HG03442 (cell line): ENCODE results near the gene SHISA7.

Experiments used
- ATAC-seq: cut with Tn5 transposase; IDR thresholded peaks from one replicate; pipeline ENCODE4 v1.9.1; 2021; ENCODE audit warnings: mild to moderate bottlenecking, moderate library complexity; ENCODE audit not compliant: unreplicated experiment

Gene SHISA7

DNA sequence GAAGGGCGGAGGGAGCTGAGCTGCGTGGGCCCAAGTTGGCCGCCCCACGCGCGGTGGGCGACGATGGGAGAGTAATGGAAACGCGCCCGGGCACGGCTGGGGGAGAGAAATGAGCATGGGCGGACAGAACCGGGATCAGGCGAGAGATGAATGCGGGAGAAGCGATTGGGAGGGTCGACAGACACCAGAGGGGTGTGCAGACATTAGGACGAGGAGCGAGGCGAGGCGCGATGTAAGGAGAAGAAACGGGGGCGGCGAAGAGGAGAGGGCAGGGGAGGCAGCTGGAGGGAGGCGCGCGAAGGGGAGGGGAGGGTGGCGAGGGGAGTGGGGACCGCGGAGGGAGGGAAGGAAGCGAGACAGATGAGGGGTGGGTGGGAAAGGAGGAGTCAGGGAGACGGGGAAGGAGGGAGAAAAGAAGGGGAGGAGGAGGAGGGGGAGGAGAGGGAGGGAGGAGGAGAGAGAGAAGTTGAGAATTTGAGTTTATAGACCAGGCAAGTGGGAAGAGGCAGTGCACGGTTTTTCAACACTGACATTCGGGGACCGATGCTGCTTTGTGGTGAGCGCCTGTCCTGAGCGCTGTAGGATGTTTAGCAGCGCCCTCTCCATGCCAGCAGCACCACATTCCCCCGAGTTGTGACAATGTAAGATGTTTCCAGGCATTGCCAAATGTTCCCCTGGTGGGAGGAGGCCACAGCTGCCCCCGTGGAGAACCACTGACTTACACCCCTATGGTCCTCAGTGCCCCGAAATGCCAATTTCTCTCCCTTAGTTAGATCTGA lies at the start of gene SHISA7:
Gene SHISA7, minus strand, starts transcription at position 256 of the 779 bp plus-strand sequence. CDS start 437 bp downstream, outside the sequence.
- ATAC-seq: no peak

DNA sequence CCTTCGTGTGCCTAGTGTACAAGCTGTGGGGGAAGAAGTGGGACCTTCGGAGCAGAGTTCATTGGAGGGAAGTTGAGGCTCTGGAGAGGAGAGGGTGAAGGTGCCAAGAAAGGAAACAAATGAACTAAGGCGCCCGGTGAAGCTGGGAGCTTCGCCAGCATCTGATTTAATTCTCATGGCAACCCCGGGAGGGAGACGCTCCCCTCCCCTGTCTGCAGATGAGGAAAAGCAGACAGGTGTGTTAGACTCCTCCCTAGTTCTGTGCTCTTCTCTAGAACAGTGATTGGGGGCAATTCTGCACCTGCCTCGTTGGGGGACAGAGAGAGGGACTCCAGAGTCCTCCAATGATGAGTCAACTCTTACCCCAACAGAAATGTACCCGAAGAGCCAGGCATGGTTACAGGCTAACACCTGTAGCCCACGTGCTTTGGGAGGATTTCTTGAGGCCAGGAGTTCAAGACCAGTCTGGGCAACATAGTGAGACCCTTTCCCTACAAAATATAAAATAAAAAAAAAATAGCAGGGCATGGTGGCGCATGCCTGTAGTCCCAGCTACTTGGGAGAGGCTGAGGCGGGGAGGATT lies 49.4 kb upstream of the SHISA7 start:
- ATAC-seq: no peak

DNA sequence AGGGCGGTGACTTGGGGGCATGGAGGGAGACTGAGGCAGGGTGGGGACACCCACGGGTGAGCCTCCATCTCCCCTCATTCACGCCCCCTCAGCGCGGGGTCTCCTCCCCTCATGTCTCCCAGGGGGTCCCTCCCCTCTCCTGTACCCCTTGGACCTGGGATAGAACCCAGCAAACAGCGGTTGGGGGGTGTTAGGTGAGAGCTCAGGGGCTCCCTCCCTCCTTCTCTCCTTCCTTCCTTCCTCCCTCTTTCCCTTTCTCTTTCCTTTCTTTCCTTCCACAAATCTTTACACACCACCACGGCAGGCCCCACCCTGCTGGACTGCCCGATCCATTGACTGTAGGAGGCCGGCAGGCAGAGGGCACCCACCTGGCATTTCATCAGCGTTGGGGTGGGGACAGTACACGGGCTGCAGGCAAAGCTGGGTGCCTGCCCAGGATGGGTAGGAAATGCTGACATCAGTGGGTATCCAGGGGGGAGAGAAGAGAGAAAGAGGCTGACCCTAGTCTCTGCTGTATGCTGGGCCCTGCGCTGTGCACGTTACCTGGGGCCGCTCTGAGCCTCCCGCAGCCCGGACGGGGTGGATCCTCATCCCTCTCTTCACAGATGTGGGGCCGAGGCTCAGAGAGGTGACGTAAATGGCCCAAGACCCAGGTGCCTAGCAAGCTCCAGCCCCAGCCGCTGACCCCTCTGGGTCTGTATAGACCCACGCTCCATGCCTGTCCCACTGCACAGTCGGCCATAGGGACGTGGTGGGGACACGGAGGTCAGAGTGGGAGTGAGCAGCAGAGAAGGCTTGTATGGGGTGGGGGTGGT lies 48.7 kb upstream of the SHISA7 start:
- no peak for ATAC-seq

DNA sequence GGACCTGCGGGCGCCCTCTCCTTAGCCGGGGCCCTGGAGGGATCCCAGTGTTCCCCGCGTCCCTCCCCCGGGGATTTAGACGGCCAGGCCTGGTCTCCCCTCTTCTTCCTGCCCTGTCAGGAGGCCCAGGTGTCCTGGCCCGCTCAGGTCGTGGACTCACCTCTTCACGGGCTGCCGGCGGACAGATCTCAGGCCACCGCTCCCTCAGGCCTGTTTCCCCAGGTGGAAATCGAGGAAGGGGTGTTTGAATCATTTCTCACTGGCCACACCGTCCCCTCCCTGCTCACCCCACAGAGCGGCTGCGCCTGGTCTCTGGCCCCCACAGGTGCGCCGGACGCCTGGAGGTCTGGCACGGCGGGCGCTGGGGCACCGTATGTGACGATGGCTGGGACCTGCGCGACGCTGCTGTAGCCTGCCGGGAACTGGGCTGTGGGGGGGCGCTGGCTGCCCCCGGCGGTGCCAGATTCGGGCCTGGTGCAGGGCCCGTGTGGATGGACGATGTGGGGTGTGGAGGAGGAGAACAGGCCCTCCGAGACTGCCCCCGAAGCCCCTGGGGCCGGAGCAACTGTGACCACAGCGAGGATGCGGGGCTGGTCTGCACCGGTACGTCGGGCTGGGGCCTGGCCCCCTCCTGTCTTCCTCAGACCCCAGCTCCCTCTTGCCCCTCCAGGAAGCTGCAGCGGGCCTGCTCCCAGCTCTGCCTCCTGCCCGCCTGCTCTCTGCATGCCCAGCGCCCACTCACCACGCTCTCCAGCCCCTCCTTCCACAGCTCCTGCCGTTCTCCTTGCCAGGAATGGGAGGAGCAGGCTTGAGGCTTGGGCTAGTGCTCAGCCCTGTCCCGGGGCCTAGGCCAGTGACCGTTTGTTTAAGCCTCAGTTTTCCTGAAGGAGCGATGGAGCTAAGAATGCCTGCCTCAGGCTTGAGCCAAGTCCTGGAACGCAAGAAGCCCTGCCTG lies 47.7 kb upstream of the SHISA7 start:
- no peak for ATAC-seq

DNA sequence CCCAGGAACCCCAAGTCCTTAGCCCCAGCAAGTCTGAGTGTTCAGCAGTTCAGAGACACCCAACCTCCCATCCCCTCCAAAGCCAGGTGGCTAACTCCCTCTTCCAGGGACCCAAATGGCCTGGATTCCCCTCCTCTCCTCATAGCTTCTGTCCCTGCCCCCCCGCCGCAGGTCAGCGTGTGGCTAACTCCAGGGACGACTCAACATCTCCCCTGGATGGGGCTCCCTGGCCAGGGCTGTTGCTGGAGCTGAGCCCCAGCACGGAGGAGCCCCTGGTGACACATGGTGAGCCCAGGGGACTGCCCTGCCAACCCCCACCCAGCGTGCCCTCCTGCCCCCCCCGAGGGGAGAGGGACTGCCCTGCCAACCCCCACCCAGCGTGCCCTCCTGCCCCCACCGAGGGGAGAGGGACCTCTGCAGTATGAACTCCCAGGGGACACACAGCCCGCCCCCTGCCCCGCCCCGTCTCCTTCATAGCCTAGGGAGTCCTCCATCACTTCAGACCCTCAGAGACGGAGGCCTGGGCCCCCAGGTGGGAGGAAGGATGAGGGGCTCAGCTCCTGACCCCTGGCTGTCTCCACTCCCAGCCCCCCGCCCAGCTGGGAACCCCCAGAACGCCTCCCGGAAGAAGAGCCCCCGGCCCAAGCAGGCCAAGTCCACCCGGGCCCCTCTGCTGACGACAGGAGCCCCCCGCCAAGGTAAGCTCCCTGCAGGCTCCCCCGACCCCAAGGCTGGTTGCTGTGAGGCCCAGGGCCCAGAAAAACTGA lies 46.8 kb upstream of the SHISA7 start:
- ATAC-seq: no peak

DNA sequence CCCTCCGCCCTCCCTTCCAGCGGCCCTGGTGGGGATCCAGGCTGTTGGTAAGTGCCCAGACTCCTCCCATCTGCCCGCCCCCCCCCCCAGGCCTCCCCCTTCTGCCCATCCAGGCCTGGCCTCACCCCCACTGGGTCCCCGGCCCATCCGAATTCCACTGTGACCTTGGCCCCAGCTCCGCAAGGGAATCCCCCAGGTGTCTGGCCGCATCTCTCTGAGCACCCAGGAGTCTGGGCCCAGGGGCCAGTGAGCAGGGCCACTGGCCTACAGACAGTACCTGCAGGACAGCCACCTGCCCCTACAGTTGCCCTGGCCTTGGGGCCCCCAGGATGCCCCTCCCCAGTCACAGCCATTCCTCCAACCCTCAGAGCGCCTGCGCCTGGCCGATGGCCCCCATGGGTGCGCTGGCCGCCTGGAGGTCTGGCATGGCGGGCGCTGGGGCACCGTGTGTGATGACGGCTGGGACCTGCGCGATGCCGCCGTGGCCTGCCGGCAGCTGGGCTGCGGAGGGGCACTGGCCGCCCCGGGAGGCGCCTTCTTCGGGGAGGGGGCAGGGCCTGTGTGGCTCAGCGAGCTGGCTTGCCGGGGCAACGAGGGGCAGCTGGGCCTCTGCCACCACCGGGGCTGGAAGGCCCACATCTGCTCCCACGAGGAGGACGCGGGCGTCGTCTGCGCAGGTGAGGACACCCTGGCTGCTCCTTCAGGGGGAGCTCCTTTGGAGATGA lies 46.0 kb upstream of the SHISA7 start:
- ATAC-seq: no peak

DNA sequence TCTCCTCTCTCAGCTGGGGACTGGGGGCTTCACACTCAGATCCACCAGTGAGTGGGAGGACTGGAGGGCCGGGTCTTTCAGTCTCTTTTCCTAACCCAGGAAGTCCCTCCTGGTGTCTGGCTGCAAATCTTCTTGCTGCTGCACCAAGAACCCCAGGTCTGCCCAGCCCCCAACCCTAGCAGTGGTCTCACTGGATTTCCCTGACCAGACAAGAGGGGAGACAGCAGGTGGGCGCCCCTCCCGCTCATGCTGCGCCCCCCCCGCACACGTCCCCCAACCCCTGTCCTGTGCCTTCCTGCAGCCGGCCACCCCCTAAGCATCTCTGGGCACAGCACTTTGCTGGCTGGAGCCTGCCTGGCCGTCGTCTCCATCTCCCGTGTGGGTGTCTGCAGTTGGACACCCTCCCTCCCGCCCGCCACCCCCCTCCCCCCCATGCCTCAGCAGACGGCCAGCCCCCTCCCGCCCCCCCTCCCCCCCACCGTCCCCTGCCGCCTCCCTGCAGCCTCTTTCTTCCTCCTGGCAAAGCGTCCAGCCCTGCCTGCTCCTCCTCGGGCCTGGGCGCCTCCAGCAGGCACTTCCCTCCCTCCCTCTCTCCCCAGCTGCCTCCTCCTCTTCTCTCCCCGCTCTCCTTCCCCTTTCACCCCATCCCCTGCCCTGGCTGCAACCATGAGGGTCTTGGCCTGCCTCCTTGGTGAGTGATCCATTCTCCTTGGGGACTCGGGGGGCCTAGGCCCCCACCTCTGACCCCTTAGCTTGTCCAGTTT lies 45.0 kb upstream of the SHISA7 start, which contains the start of gene SSC5D:
Gene SSC5D, plus strand, starts transcription at position 513 of the 764 bp plus-strand sequence. Its CDS starts 154 bp downstream, at position 667.
- ATAC-seq: no peak

DNA sequence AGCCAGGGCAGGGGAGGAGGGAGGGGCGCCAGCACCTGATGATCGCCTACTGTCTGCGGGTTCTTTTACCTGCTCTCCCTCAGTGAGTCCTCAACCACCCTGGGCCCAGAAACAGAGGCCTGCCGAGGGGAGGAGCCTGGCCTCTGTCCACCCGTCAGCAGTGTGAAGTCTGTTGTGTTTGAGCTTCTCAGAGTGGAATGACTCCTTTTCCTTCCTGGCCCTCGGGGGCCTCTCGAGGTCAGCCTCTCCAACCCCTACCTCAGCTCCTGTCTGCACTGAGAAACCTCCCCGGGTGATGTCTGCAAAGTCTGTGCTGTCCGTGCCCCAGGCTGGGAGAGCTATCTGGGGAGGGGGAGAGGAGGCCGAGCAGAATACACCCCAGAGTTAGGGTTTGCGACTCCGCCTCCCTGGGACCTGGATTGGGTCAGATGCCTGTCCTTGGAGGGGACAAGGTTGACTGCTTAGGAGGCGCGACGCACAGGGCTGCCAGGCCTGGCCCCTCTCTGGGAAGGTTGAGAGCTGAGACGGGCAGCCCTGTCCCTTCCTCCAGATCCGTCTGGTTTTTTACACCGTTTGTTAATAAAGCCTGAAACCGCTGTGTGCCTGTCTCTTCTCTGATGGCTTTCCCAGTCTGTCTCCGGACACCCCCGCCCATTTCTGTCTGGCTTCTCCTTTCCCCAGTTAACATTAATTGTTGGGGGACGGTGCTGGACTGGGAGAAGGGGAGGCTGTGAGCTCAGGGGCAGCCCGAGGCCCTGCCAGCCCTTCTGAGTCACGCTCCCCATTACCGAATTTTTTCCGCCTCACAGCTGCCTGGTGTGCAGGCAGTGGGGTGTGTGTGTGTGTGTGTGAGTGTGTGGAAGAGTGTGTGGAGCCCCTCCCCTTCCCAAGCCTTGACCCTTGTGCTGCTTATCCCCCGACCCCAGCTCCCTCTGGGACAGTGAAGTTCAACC lies 44.1 kb upstream of the SHISA7 start:
- ATAC-seq: no peak

DNA sequence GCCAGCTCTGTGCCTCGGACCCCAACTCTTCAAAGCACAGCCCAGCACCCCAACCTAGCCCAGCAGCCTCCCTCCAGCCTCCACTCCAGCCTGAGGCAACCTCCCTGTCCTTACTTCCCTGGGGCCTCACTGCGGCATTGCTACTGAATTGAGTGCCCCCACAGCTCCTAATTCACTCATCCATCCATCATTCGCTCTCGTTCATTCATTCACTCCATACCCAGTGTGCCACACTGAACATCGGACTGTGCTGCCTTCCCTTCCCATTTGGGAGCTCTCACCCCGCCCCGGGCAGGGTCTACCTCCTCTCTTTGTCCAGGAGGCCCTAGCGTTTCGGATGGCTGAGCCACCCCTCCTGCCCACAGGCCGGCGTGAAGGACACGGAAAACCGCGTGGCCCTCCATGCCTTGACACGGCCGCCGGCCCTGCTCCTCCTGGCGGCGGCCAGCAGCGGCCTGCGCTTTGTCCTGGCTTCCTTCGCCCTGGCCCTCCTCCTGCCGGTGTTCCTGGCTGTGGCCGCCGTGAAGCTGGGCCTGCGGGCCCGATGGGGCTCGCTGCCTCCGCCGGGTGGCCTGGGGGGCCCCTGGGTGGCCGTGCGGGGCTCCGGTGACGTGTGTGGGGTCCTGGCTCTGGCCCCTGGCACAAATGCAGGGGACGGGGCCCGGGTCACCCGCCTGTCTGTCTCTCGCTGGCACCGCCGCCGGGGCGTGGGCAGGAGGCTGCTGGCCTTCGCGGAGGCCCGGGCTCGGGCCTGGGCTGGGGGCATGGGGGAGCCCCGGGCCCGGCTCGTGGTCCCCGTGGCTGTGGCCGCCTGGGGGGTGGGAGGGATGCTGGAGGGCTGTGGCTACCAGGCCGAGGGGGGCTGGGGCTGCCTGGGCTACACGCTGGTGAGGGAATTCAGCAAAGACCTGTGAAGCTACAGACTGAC lies 43.2 kb upstream of the SHISA7 start:
- ATAC-seq: no peak

DNA sequence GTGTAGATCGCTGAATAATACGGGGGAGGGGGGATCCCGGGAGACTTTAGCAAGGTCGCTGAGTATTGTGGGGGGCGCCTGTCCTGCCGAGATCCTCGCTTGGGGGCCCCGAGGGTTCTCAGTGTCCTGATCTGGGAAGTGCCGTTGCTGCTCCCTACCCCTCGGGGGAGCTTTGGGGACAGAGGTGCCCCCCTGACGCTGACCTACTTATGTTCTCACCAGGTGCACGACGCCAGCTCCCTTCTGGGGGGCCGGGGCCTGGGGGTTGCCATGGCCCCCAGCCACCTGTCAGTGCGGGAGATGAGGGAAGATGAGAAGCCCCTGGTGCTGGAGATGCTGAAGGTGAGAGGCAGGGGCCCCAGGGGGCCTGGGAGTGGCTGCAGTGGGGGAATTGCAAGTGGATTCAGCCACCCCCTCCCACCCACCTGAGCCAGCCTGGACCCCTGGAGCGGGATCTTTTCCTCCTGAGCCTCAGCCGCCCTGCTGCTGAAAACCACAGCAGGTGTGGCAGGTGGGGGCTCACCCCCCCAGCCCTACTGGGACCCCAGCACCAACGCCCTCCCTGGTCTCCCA lies 42.4 kb upstream of the SHISA7 start:
- no peak for ATAC-seq

DNA sequence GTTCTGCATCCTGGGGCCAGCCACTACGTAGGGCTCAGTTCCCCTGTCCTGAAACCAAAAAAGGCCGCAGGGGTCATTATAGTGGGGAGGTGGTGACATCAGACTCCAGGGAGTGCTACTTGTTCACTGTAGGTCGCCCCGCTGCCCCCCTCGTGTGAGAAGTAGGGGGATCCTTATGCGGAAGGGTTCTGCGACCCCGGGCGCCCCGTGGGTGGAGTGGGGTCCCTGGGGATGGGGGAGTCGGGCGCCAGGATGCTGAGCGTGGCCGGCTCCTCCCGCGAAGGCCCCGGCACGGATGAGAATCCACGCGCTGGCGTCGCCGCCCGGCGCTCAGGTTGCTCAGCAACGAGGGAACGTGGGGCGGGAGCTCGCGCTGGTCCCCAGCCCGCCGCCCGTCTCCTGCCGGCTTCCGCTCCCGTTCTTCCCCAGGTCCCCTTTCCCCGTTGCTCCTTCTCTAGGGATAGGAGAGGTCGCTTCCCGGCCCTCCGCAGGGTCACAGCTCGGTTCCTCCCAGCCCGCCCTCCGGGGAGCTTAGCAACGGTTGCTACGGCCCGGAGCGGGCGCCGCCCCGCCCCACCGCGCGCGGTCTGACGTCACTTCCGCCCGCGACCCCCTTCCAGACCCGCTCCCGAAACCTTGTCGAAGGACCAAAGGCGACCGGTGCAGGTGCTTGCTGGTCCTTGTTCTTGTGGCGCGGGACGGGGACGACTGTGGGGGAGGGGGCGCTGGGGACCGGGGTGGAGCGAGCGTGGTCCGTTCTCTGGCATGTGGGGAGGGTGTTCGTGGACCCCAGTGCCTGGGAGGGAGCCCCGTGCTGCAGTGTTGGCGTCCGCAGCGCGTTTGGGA lies 41.7 kb upstream of the SHISA7 start, which contains the start of gene NAT14:
Gene NAT14, plus strand, starts transcription at position 596 of the 846 bp plus-strand sequence. CDS start 521 bp downstream, outside the sequence.
- no peak for ATAC-seq

DNA sequence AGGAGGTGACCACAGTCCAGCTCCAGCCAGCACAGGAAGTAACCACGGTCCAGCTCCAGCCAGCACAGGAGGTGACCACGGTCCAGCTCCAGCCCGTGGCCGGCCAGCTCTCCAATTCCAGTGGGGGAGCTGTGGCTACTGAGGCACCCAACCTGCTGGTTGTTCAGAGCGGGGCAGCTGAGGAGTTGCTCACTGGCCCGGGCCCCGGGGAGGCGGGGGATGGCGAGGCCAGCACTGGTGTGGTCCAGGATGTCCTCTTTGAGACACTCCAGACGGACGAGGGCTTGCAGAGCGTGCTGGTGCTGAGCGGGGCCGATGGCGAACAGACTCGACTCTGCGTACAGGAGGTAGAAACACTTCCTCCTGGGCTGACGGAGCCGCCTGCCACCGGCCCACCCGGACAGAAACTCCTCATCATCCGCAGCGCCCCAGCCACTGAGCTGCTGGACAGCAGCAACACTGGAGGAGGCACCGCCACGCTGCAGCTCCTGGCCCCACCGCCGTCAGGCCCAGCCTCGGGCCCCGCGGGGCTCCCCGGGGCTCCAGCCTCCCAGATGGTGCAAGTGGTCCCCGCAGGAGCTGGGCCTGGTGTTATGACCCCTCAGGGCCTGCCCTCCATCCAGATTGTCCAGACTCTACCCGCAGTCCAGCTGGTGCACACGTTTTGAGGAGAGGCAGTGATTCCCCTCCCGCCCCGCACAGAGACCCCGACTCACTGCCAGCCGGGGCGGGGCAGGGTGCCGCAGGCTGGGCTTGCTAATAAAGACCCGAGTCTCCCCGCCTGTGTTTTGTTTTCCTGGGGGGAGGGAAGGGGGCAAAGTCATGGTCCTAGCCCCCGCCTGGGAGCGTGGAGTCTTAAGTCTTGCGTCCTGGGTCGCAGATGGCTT lies 40.8 kb upstream of the SHISA7 start:
- ATAC-seq: no peak

DNA sequence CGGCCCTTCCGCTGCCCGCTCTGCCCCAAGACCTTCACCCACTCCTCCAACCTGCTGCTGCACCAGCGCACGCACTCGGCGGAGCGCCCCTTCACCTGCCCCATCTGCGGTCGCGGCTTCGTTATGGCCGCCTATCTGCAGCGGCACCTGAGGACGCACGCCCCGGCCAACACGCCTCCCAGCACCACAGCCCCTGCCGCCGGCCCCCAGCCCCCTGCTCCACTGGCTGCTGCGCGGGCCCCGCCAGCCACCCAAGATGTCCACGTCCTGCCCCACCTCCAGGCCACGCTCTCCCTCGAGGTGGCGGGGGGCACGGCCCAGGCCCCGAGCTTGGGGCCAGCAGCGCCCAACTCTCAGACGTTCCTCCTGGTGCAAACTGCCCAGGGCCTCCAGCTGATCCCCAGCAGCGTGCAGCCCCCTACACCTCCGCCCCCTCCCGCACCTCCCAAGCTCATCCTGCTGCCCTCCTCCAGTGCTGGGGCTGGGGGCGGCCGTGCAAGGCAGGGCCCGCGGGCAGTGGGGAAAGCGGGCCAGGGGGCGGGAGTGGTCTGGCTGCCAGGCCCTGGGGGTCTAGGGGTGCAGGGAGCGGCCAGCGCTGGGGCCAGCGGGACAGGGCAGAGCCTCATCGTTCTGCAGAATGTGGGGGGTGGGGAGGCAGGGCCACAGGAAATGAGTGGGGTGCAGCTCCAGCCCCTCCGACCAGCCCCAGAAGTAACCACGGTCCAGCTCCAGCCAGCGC lies 40.0 kb upstream of the SHISA7 start:
- no peak for ATAC-seq
